ENCODE results near the gene PHB1. TPM values are rescaled to one million over a fixed set of nuclear protein-coding genes. Genes with fewer than 3 reads are reported as not detected.

Gene PHB1
- total and polyA plus RNA-seq, 2 of the 8 experiments (the other 6 are each of a cell fraction or from before 2014, with no cell fraction given): 386 to 597 TPM

DNA sequence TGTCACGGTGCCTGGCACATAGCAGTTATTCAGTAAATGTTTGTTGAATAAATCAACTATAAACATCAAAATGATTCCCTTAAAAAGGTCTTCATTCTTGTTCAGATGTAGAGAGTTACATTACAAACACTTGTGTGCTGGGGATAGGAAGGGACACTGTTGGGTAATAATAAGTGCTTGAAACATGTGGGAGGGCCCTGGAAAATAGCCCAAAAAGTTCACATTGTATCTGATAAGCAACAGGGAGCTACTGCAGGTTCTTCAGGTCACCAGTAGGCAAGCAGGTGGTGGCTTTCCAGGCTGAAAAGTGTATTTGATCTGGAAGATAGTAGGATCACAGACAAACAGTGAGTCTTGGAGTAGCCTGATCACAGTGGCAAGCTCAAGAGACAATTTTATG is 33.6 kb downstream of the PHB1 start:
- ChIA-PET POLR2A (ENCODE audit: partially characterized antibody) (no interaction called here), CTCF (ENCODE audit: partially characterized antibody) (interaction anchor here (0.6 to 7.5 kb wide), 9 partner anchors 10 to 176 kb away, joined by 3 to 65 read pairs (median 4); no protein-coding TSS in a partner anchor)
- H3K27me3 ChIP-seq (replicated peaks in 1 of 4; ENCODE audit: control insufficient read depth in 3 of 4, extremely low read depth in 1 of 4, insufficient read depth in 3 of 4, low read length in 3 of 4): no peaks in the 10 kb centered on the region
- no peak overlapping the region for H2AK5ac ChIP-seq (ENCODE audit: low read depth, low read length)
- H2BK15ac ChIP-seq (ENCODE audit: low read length): no peak overlapping the region
- H3K36me3 ChIP-seq (ENCODE audit: control insufficient read depth in 2 of 4, insufficient read depth in 4 of 4, low read length in 3 of 4): no peaks in the 10 kb centered on the region
- no peak overlapping the region for H3K4ac ChIP-seq (replicated peaks; ENCODE audit: insufficient read length, low read depth, low read length)
- no peak overlapping the region for H4K91ac ChIP-seq (replicated peaks; ENCODE audit: insufficient read length, low read length)
- 94% methylated on average over 1 of the region's 1 CpG; no CpG with 5 or more reads in 1 of the 2 experiments for WGBS, 2 experiments (ENCODE audit: extremely low coverage in 1 of 2, insufficient coverage in 1 of 2, insufficient read length in 1 of 2, insufficient replicate concordance in 2 of 2, low coverage in 1 of 2, low lambda C conversion rate in 2 of 2, missing lambda C conversion rate in 1 of 2)
- no peak overlapping the region for H2BK5ac ChIP-seq (ENCODE audit: low read depth, low read length)
- H3K79me2 ChIP-seq (ENCODE audit: control insufficient read depth in 1 of 2, insufficient read depth in 2 of 2, low read length in 2 of 2): no peaks in the 10 kb centered on the region
- no peak overlapping the region for H3K23ac ChIP-seq (ENCODE audit: insufficient read length)
- H2BK12ac ChIP-seq (ENCODE audit: low read depth, low read length): no peak overlapping the region
- H4K20me1 ChIP-seq (replicated peaks in 1 of 2; ENCODE audit: control insufficient read depth in 1 of 2, insufficient read depth in 2 of 2, low read length in 2 of 2): no peaks in the 10 kb centered on the region
- no peak overlapping the region for H3K18ac ChIP-seq (ENCODE audit: extremely low read depth, low read length)
- no peak overlapping the region for H3K27ac ChIP-seq (ENCODE audit: low read depth, low read length)
- no peaks in the 10 kb centered on the region for H3K23me2 ChIP-seq (ENCODE audit: low read depth, low read length)
- no peak overlapping the region for H2BK120ac ChIP-seq (replicated peaks; ENCODE audit: low read depth, low read length)
- no peaks in the 10 kb centered on the region for H3K79me1 ChIP-seq (ENCODE audit: low read depth, low read length)
- no peak overlapping the region for H3K56ac ChIP-seq (replicated peaks; ENCODE audit: insufficient read length, low read depth, low read length)
- no peak overlapping the region for H3K14ac ChIP-seq (ENCODE audit: insufficient read length)
- no peak overlapping the region for H2AFZ ChIP-seq (ENCODE audit: low read length)
- DNase-seq (ENCODE audit: low read depth in 1 of 2, low spot score in 2 of 2) (no peak), FAIRE-seq (no peak)
- no peak overlapping the region for H3K4me2 ChIP-seq (ENCODE audit: insufficient read depth in 1 of 2, low read depth in 2 of 2, low read length in 2 of 2)
- H4K5ac ChIP-seq (ENCODE audit: insufficient read length, low read depth, low read length): no peak overlapping the region
- H3K4me1 ChIP-seq (replicated peaks in 1 of 4; ENCODE audit: control insufficient read depth in 3 of 4, insufficient read depth in 4 of 4, low read length in 3 of 4): peaks cover 4 to 8% (median 6%) of the 10 kb centered on the region in 4 experiments; a peak in 4 of 7 replicates
- H3K4me3 ChIP-seq (ENCODE audit: extremely low read depth in 1 of 4, insufficient read depth in 2 of 4, low read depth in 3 of 4, low read length in 4 of 4): no peak overlapping the region
- no peaks in the 10 kb centered on the region for H3K9me3 ChIP-seq (ENCODE audit: insufficient read depth in 2 of 2, low read depth in 1 of 2, low read length in 1 of 2)
- H2BK20ac ChIP-seq (ENCODE audit: low read length): no peak overlapping the region
- no peak overlapping the region for H3K9ac ChIP-seq (replicated peaks in 1 of 4; ENCODE audit: extremely low read depth in 1 of 4, low read depth in 3 of 4, low read length in 3 of 4)
- no peak overlapping the region for H4K8ac ChIP-seq (ENCODE audit: extremely low read depth, insufficient read depth, low read length)
- TF ChIP-seq KDM5A (IDR thresholded peaks at IDR 0.05; ENCODE audit: low read length): no peak
- no peak for TF ChIP-seq ATF3 (IDR thresholded peaks at IDR 0.05; ENCODE audit: insufficient read depth, low read depth, low read length)
- TF ChIP-seq RAD21 (IDR thresholded peaks at IDR 0.05 in 1 of 2, conservative IDR thresholded peaks at IDR 0.05 in 1 of 2; ENCODE audit: low read depth in 2 of 2, low read length in 2 of 2): no peak
- TF ChIP-seq TEAD4 (IDR thresholded peaks at IDR 0.05; ENCODE audit: low read depth, low read length): no peak
- no peak for TF ChIP-seq ATF2 (IDR thresholded peaks at IDR 0.05; ENCODE audit: low read length)
- no peak for TF ChIP-seq SIRT6 (IDR thresholded peaks at IDR 0.05; ENCODE audit: low read length)
- TF ChIP-seq CREB1 (IDR thresholded peaks at IDR 0.05): no peak
- no peak for TF ChIP-seq PHF8 (conservative IDR thresholded peaks at IDR 0.05; ENCODE audit: low read depth, low read length)
- no peak for TF ChIP-seq NANOG (IDR thresholded peaks at IDR 0.05; ENCODE audit: insufficient read depth, low read depth, low read length, poor library complexity, severe bottlenecking)
- no peak for TF ChIP-seq TAF1 (IDR thresholded peaks at IDR 0.05; ENCODE audit: low read depth, low read length)
- no peak for TF ChIP-seq RNF2 (IDR thresholded peaks at IDR 0.05; ENCODE audit: borderline replicate concordance, low read depth, low read length, missing control alignments, poor library complexity, severe bottlenecking)
- TF ChIP-seq YY1 (IDR thresholded peaks at IDR 0.05; ENCODE audit: low read depth, low read length): no peak
